ENCODE results near the gene SERP1.

The SERP1 gene

GRCh38 chr3:150583028-150583427 lies 36.7 kb upstream of the SERP1 start:
- Histone ChIP-seq H3K4me3 (ENCODE audit: low read length) (peak overlapping the region; percentile 22), H3K4me1 (ENCODE audit: low read length) (peaks cover 21% of the 10 kb centered on the region), H3K9ac (ENCODE audit: low read length) (peak overlapping the region; percentile 34), H3K4me2 (ENCODE audit: low read length) (peak overlapping the region; percentile 44), H3K27ac (ENCODE audit: low read length) (peak overlapping the region; percentile 61), H2AFZ (ENCODE audit: low read depth, low read length) (no peak overlapping the region), H3K9me3 (ENCODE audit: insufficient read depth, low read length) (no peaks in the 10 kb centered on the region), H4K20me1 (ENCODE audit: insufficient read depth, low read length) (peaks cover 13% of the 10 kb centered on the region; the same call in 1 of the 2 replicates), H3K27me3 (ENCODE audit: low read depth, low read length) (no peaks in the 10 kb centered on the region), H3K36me3 (replicated peaks; ENCODE audit: low read depth, low read length) (peaks cover 48% of the 10 kb centered on the region), H3K79me2 (ENCODE audit: low read length) (peaks cover 82% of the 10 kb centered on the region)
- no peak for TF ChIP-seq CTCF (IDR thresholded peaks at IDR 0.05; ENCODE audit: low read depth, low read length)
- TF ChIP-seq EZH2phosphoT487 (IDR thresholded peaks at IDR 0.05; ENCODE audit: low read depth): no peak

- H3K27me3 ChIP-seq (ENCODE audit: low read depth, low read length): no peaks in the 10 kb centered on the region
- H3K27ac ChIP-seq (ENCODE audit: low read length): peak overlapping the region; percentile 61
- peaks cover 50% of the 10 kb centered on the region for H3K36me3 ChIP-seq (replicated peaks; ENCODE audit: low read depth, low read length)
- peak overlapping the region; percentile 34 for H3K9ac ChIP-seq (ENCODE audit: low read length)
- TF ChIP-seq CTCF (IDR thresholded peaks at IDR 0.05; ENCODE audit: low read depth, low read length) (no peak), EZH2phosphoT487 (IDR thresholded peaks at IDR 0.05; ENCODE audit: low read depth) (no peak)
- H3K79me2 ChIP-seq (ENCODE audit: low read length): peaks cover 78% of the 10 kb centered on the region
- H3K4me2 ChIP-seq (ENCODE audit: low read length): peak overlapping the region; percentile 44
- peaks cover 21% of the 10 kb centered on the region for H3K4me1 ChIP-seq (ENCODE audit: low read length)
- no peaks in the 10 kb centered on the region for H3K9me3 ChIP-seq (ENCODE audit: insufficient read depth, low read length)
- H3K4me3 ChIP-seq (ENCODE audit: low read length): peak overlapping the region; percentile 22
- peaks cover 10% of the 10 kb centered on the region; the same call in 1 of the 2 replicates for H4K20me1 ChIP-seq (ENCODE audit: insufficient read depth, low read length)
- H2AFZ ChIP-seq (ENCODE audit: low read depth, low read length): no peak overlapping the region
Observed at GRCh38 chr3:150582620-150583019, 36.3 kb upstream of the SERP1 start.

DNA sequence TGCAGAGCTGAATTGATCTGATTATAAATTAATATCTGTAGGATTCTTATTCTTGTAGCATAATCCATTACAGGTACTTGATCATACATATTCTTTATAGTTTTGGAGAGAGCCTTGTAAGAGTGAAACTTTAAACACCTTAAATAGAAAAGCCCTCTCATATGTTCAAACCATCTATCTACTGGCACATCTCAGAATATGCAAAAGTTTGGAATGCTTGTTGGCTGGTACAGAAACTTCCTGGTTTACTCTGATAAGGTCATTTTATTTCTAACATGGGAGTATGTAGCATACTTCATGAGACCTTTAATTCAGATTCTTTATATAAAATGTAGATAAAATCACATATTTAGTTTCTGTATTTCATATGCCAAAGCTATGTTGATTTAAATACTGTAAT lies 34.9 kb upstream of the SERP1 start:
- Histone ChIP-seq H3K27me3 (ENCODE audit: low read depth, low read length) (no peaks in the 10 kb centered on the region), H3K4me3 (ENCODE audit: low read length) (no peak overlapping the region), H3K9ac (ENCODE audit: low read length) (no peak overlapping the region), H3K4me2 (ENCODE audit: low read length) (no peak overlapping the region), H3K4me1 (ENCODE audit: low read length) (peaks cover 21% of the 10 kb centered on the region), H2AFZ (ENCODE audit: low read depth, low read length) (no peak overlapping the region), H4K20me1 (ENCODE audit: insufficient read depth, low read length) (0 out of 2 replicates have a peak, but pooled peaks cover 4% of the 10 kb centered on the region), H3K27ac (ENCODE audit: low read length) (0 out of 2 replicates have a peak overlapping the region, but pooled peaks have one; percentile 14), H3K79me2 (ENCODE audit: low read length) (peaks cover 73% of the 10 kb centered on the region), H3K36me3 (replicated peaks; ENCODE audit: low read depth, low read length) (peaks cover 58% of the 10 kb centered on the region), H3K9me3 (ENCODE audit: insufficient read depth, low read length) (no peaks in the 10 kb centered on the region)
- TF ChIP-seq CTCF (IDR thresholded peaks at IDR 0.05; ENCODE audit: low read depth, low read length): no peak
- TF ChIP-seq EZH2phosphoT487 (IDR thresholded peaks at IDR 0.05; ENCODE audit: low read depth): no peak

GRCh38 chr3:150577855-150578254 lies 31.6 kb upstream of the SERP1 start:
- H2AFZ ChIP-seq (ENCODE audit: low read depth, low read length): no peak overlapping the region
- H3K9ac ChIP-seq (ENCODE audit: low read length): no peak overlapping the region
- peaks cover 48% of the 10 kb centered on the region for H3K36me3 ChIP-seq (replicated peaks; ENCODE audit: low read depth, low read length)
- no peaks in the 10 kb centered on the region for H3K27me3 ChIP-seq (ENCODE audit: low read depth, low read length)
- 0 out of 2 replicates have a peak, but pooled peaks cover 4% of the 10 kb centered on the region for H4K20me1 ChIP-seq (ENCODE audit: insufficient read depth, low read length)
- TF ChIP-seq CTCF (IDR thresholded peaks at IDR 0.05; ENCODE audit: low read depth, low read length) (0 out of 2 replicates have a peak, but pooled peaks have one; percentile 16), EZH2phosphoT487 (IDR thresholded peaks at IDR 0.05; ENCODE audit: low read depth) (no peak)
- H3K4me3 ChIP-seq (ENCODE audit: low read length): no peak overlapping the region
- peaks cover 49% of the 10 kb centered on the region for H3K79me2 ChIP-seq (ENCODE audit: low read length)
- H3K27ac ChIP-seq (ENCODE audit: low read length): no peak overlapping the region
- H3K4me1 ChIP-seq (ENCODE audit: low read length): peaks cover 5% of the 10 kb centered on the region
- no peaks in the 10 kb centered on the region for H3K9me3 ChIP-seq (ENCODE audit: insufficient read depth, low read length)
- no peak overlapping the region for H3K4me2 ChIP-seq (ENCODE audit: low read length)
